Fibroblast of lung (primary cell): ENCODE data around the gene BCL10. TPM values are rescaled to one million over a fixed set of nuclear protein-coding genes. Genes with fewer than 3 reads are reported as not detected.

Source experiments
- DNase-seq, 2 donors: peaks; one replicate each; pipeline versions ENCODE4 v3.0.0 to v3.0.0-alpha.2; 2010; ENCODE audit warnings: low read depth in 2 of 2
- H2AFZ ChIP-seq: 2 replicates; pipeline ENCODE4 v1.5.1; 2012; ENCODE audit warnings: low read length, control low read depth, inconsistent platforms
- H3K27ac ChIP-seq: 2 replicates; pipeline ENCODE4 v1.5.1; 2011; ENCODE audit warnings: low read length, control low read depth; ENCODE audit not compliant: insufficient read depth
- H3K27me3 ChIP-seq: 2 replicates; pipeline ENCODE4 v1.5.1; 2011; ENCODE audit warnings: mild to moderate bottlenecking, low read length; ENCODE audit not compliant: control insufficient read depth, insufficient read depth
- H3K36me3 ChIP-seq: 2 replicates; pipeline ENCODE4 v1.5.1; 2011; ENCODE audit warnings: low read length; ENCODE audit not compliant: control insufficient read depth, insufficient read depth
- H3K4me1 ChIP-seq: 2 replicates; pipeline ENCODE4 v1.5.1; 2011; ENCODE audit warnings: low read length; ENCODE audit not compliant: control insufficient read depth, insufficient read depth; ENCODE audit errors: extremely low read depth
- H3K4me2 ChIP-seq: 2 replicates; pipeline ENCODE4 v1.5.1; 2011; ENCODE audit warnings: low read length, control low read depth; ENCODE audit not compliant: insufficient read depth; ENCODE audit errors: extremely low read depth
- H3K4me3 ChIP-seq, 4 experiments: fragments of 200-600 bp in 1 of 4; sonication (generic) in 1 of 4; replicated peaks in 1 of 4; 2 replicates each; pipeline ENCODE4 v1.5.1; 2011 to 2016; ENCODE audit warnings: low read length in 4 of 4, low read depth in 3 of 4, mild to moderate bottlenecking in 3 of 4, control low read depth in 2 of 4, inconsistent platforms in 1 of 4, mixed read lengths in 1 of 4; ENCODE audit not compliant: insufficient read depth in 1 of 4; ENCODE audit errors: control extremely low read depth in 1 of 4
- H3K79me2 ChIP-seq: 2 replicates; pipeline ENCODE4 v1.5.1; 2012; ENCODE audit warnings: mild to moderate bottlenecking, low read length, inconsistent platforms; ENCODE audit not compliant: control insufficient read depth, insufficient read depth
- H3K9ac ChIP-seq: 2 replicates; pipeline ENCODE4 v1.5.1; 2011; ENCODE audit warnings: mild to moderate bottlenecking, low read length, control low read depth; ENCODE audit not compliant: insufficient read depth
- H3K9me3 ChIP-seq: 2 replicates; pipeline ENCODE4 v1.5.1; 2012; ENCODE audit warnings: low read depth, low read length; ENCODE audit not compliant: control insufficient read depth, insufficient read depth
- H4K20me1 ChIP-seq: 2 replicates; pipeline ENCODE4 v1.5.1; 2011; ENCODE audit warnings: low read length; ENCODE audit not compliant: control insufficient read depth, insufficient read depth; ENCODE audit errors: extremely low read depth
- CTCF ChIP-seq, 2 donors: IDR thresholded peaks in 1 of 2; conservative IDR thresholded peaks in 1 of 2; 1 replicate in 1 of 2; 2 replicates in 1 of 2; pipeline ENCODE4 v1.5.1; 2011 to 2012; ENCODE audit warnings: low read length in 2 of 2, control low read depth in 1 of 2, inconsistent platforms in 1 of 2, low read depth in 1 of 2, mild to moderate bottlenecking in 1 of 2
- EZH2 ChIP-seq: IDR thresholded peaks from 2 replicates; pipeline ENCODE4 v1.5.1; 2012; ENCODE audit warnings: low read length, control low read depth, mild to moderate bottlenecking; ENCODE audit errors: missing control alignments
- polyA plus RNA-seq, 2 donors: library from polyadenylated mRNA; depleted of rRNA in 1 of 2; stranded (reverse) in 1 of 2; unstranded in 1 of 2; fragments of >200 nt; gene quantifications; 2 replicates each; pipeline ENCODE4 v1.2.1, GENCODE V29; 2011 to 2012; ENCODE audit warnings: missing spikeins in 1 of 2
- total RNA-seq: library from RNA; depleted of rRNA; stranded (reverse); fragments of >200 nt; gene quantifications from 2 replicates; pipeline ENCODE4 v1.2.1, GENCODE V29; 2014

The BCL10 gene
- total and polyA plus RNA-seq, 2 donors (not counting 1 experiment from before 2014, with no cell fraction given): 18.8 to 30.2 TPM

- Histone ChIP-seq H3K4me3 (no peak overlapping the region), H3K9ac (no peak overlapping the region), H4K20me1 (no peaks in the 10 kb centered on the region), H3K4me1 (no peaks in the 10 kb centered on the region), H3K9me3 (no peaks in the 10 kb centered on the region), H3K36me3 (no peaks in the 10 kb centered on the region), H3K27ac (no peak overlapping the region), H3K4me2 (no peak overlapping the region), H3K27me3 (no peaks in the 10 kb centered on the region), H3K79me2 (no peaks in the 10 kb centered on the region), H2AFZ (no peak overlapping the region)
- TF ChIP-seq EZH2 (no peak), CTCF (conservative IDR thresholded peaks at IDR 0.05 in 1 of 2, IDR thresholded peaks at IDR 0.05 in 1 of 2; ENCODE audit: low read depth in 1 of 2, low read length in 2 of 2) (no peak)
- DNase-seq: no peak
Measured at GRCh38 chr1:85303440-85304162, 27.2 kb upstream of the BCL10 start.

- Histone ChIP-seq H3K36me3 (no peaks in the 10 kb centered on the region), H3K27me3 (no peaks in the 10 kb centered on the region), H2AFZ (no peak overlapping the region), H3K27ac (no peak overlapping the region), H4K20me1 (no peaks in the 10 kb centered on the region), H3K79me2 (no peaks in the 10 kb centered on the region), H3K9ac (no peak overlapping the region), H3K4me1 (peaks cover 21% of the 10 kb centered on the region), H3K4me2 (no peak overlapping the region), H3K9me3 (no peaks in the 10 kb centered on the region), H3K4me3 (no peak overlapping the region)
- TF ChIP-seq CTCF (conservative IDR thresholded peaks at IDR 0.05 in 1 of 2, IDR thresholded peaks at IDR 0.05 in 1 of 2; ENCODE audit: low read depth in 1 of 2, low read length in 2 of 2) (no peak), EZH2 (no peak)
- no peak for DNase-seq
Measured at GRCh38 chr1:85300140-85300539, 23.7 kb upstream of the BCL10 start.

GRCh38 chr1:85297855-85298629, 21.6 kb upstream of the BCL10 start:
- peak; percentile 99 to 100 for DNase-seq
- H3K27ac ChIP-seq: peak overlapping the region; percentile 55
- peak overlapping the region; percentile 44 for H3K4me2 ChIP-seq
- H3K27me3 ChIP-seq: no peaks in the 10 kb centered on the region
- peaks cover 26% of the 10 kb centered on the region for H3K4me1 ChIP-seq
- no peaks in the 10 kb centered on the region for H3K9me3 ChIP-seq
- H3K36me3 ChIP-seq: no peaks in the 10 kb centered on the region
- peak overlapping the region in 2 of 4 experiments; percentile 12 to 26 for H3K4me3 ChIP-seq
- no peak overlapping the region for H3K9ac ChIP-seq
- no peaks in the 10 kb centered on the region for H4K20me1 ChIP-seq
- H2AFZ ChIP-seq: no peak overlapping the region
- TF ChIP-seq CTCF (conservative IDR thresholded peaks at IDR 0.05 in 1 of 2, IDR thresholded peaks at IDR 0.05 in 1 of 2; ENCODE audit: low read depth in 1 of 2, low read length in 2 of 2) (no peak), EZH2 (no peak)
- no peaks in the 10 kb centered on the region for H3K79me2 ChIP-seq
